Gastroesophageal sphincter (tissue), 4 donors: ENCODE results near the gene IRF1. TPM values are rescaled to one million over a fixed set of nuclear protein-coding genes. Genes with fewer than 3 reads are reported as not detected.
A peak's percentile ranks its signal among the peaks of the same experiment; 100 is the strongest.

Experiments used
- ATAC-seq: fragments of 150-250 bp; one replicate; pipeline ENCODE4 v1.9.1; 2016; ENCODE audit warnings: mild to moderate bottlenecking, moderate library complexity
- H3K27ac ChIP-seq, 4 donors: fragments of 200-600 bp; sonication (generic) in 3 of 4; 1 replicate in 3 of 4; 2 replicates in 1 of 4; pipeline ENCODE4 v1.5.1; 2016 to 2019
- H3K27me3 ChIP-seq: fragments of 200-600 bp; sonication (generic); one replicate; pipeline ENCODE4 v1.5.1; 2019
- H3K36me3 ChIP-seq, 2 donors: fragments of 200-600 bp; sonication (generic); one replicate each; pipeline ENCODE4 v1.5.1; 2019; ENCODE audit warnings: control low read depth in 1 of 2
- H3K4me1 ChIP-seq, 3 donors: fragments of 200-600 bp; sonication (generic); 1 replicate in 2 of 3; 2 replicates in 1 of 3; pipeline ENCODE4 v1.5.1; 2016 to 2019; ENCODE audit warnings: control low read depth in 2 of 3
- H3K4me3 ChIP-seq, 2 donors: fragments of 200-600 bp; sonication (generic); one replicate each; pipeline ENCODE4 v1.5.1; 2019; ENCODE audit warnings: mild to moderate bottlenecking in 1 of 2, moderate library complexity in 1 of 2
- H3K9me3 ChIP-seq, 3 donors: fragments of 200-600 bp; sonication (generic); one replicate each; pipeline ENCODE4 v1.5.1; 2017 to 2019; ENCODE audit warnings: control low read depth in 2 of 3
- EP300 ChIP-seq: sonication (generic); formaldehyde crosslinking; IDR thresholded peaks from one replicate; pipeline ENCODE4 v1.6.1; 2017; ENCODE audit warnings: antibody characterized with exemption, mild to moderate bottlenecking
- POLR2A ChIP-seq, 2 donors: fragments of 450-650 bp; IDR thresholded peaks; one replicate each; pipeline ENCODE4 v1.6.1; 2017; ENCODE audit warnings: antibody characterized with exemption in 2 of 2, mild to moderate bottlenecking in 2 of 2, moderate library complexity in 1 of 2
- POLR2AphosphoS5 ChIP-seq: sonication (generic); formaldehyde crosslinking; IDR thresholded peaks from one replicate; pipeline ENCODE4 v1.6.1; 2017; ENCODE audit warnings: antibody characterized with exemption
- WGBS, 2 donors: methylation state at CpG; one replicate each; pipeline ENCODE4 v1.1.5; 2018; ENCODE audit warnings: low coverage in 1 of 2; 5-methylcytosine and 5-hydroxymethylcytosine counted together
- total RNA-seq, 4 donors: library from RNA; depleted of rRNA; stranded (reverse); fragments of >200 nt; gene quantifications; one replicate each; pipeline ENCODE4 v1.1.0, GENCODE V29; 2016
- TF ChIP-seq, protein P1 (sequence below), 4 experiments: fragments of 200-600 bp in 2 of 4; fragments of 450-650 bp in 2 of 4; sonication (generic) in 1 of 4; IDR thresholded peaks; one replicate each; pipeline ENCODE4 v1.5.1; 2017 to 2019; ENCODE audit warnings: antibody characterized with exemption in 4 of 4, mild to moderate bottlenecking in 2 of 4, moderate library complexity in 2 of 4

IRF1 gene
- total RNA-seq, 4 donors from 2014 or later = 10.9 to 74.3 (median 19.4) TPM

GRCh38 chr5:132480893-132481595 is 9.5 kb downstream of the IRF1 start:
- WGBS, 2 donors = 60 to 75% methylated on average over 1 to 3 of the region's 4 CpGs
- Histone ChIP-seq H3K4me1 (peaks cover 0 to 65% (median 6%) of the 10 kb centered on the region in 3 donors), H3K27me3 (no peaks in the 10 kb centered on the region), H3K9me3 (no peaks in the 10 kb centered on the region), H3K27ac (peak overlapping the region in 1 of 4 donors; percentile 31), H3K36me3 (peaks cover 0 to 51% of the 10 kb centered on the region in 2 donors), H3K4me3 (no peak overlapping the region)
- peak; percentile 7 for TF ChIP-seq POLR2AphosphoS5
- TF ChIP-seq EP300 = no peak
- TF ChIP-seq, protein P1, sequence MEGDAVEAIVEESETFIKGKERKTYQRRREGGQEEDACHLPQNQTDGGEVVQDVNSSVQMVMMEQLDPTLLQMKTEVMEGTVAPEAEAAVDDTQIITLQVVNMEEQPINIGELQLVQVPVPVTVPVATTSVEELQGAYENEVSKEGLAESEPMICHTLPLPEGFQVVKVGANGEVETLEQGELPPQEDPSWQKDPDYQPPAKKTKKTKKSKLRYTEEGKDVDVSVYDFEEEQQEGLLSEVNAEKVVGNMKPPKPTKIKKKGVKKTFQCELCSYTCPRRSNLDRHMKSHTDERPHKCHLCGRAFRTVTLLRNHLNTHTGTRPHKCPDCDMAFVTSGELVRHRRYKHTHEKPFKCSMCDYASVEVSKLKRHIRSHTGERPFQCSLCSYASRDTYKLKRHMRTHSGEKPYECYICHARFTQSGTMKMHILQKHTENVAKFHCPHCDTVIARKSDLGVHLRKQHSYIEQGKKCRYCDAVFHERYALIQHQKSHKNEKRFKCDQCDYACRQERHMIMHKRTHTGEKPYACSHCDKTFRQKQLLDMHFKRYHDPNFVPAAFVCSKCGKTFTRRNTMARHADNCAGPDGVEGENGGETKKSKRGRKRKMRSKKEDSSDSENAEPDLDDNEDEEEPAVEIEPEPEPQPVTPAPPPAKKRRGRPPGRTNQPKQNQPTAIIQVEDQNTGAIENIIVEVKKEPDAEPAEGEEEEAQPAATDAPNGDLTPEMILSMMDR (IDR thresholded peaks at IDR 0.05) = no peak
- ATAC-seq = no peak

- ATAC-seq = no peak
- H3K27ac ChIP-seq = peak overlapping the region in 1 of 4 donors; percentile 31
- H3K27me3 ChIP-seq = no peaks in the 10 kb centered on the region
- H3K4me1 ChIP-seq = peaks cover 0 to 65% (median 8%) of the 10 kb centered on the region in 3 donors
- TF ChIP-seq, protein P1 (IDR thresholded peaks at IDR 0.05) = no peak
- no peak for TF ChIP-seq POLR2AphosphoS5
- no peak for TF ChIP-seq EP300
- no peak for TF ChIP-seq POLR2A (IDR thresholded peaks at IDR 0.05)
- H3K36me3 ChIP-seq = peaks cover 0 to 46% of the 10 kb centered on the region in 2 donors
- H3K4me3 ChIP-seq = no peak overlapping the region
- H3K9me3 ChIP-seq = no peaks in the 10 kb centered on the region
- WGBS, 2 donors = 100% methylated on average over 1 of the region's 5 CpGs; no CpG with 5 or more reads in 1 of the 2 donors
These were observed 10.1 kb downstream of the IRF1 start for GRCh38 chr5:132480546-132480892.

DNA sequence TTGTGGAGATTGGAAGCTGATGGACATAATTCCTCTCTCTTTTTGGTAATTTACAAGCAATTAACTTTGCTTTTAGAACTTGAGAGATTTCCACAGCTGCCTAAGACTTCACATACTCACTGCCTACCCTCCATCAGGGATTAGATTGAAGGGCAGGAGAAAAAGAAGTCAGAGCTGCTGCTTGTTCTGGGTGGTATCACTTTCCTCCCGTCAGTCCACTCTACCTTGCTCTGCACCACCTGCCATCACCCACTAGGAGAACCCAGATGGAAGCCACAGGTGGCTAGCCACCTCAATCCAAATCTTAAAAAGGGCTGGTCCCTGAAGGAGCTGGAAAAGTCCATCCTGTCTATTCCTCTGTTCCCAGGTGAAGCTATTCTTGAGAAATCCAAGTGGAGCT is 10.5 kb downstream of the IRF1 start:
- no peak for ATAC-seq
- no peak overlapping the region for H3K27ac ChIP-seq
- no peak for TF ChIP-seq POLR2AphosphoS5
- TF ChIP-seq, protein P1 (IDR thresholded peaks at IDR 0.05) = peak in 1 of 4 experiments; percentile 30
- H3K4me3 ChIP-seq = no peak overlapping the region
- H3K4me1 ChIP-seq = peaks cover 0 to 65% (median 13%) of the 10 kb centered on the region in 3 donors
- peaks cover 0 to 41% of the 10 kb centered on the region in 2 donors for H3K36me3 ChIP-seq
- H3K9me3 ChIP-seq = no peaks in the 10 kb centered on the region
- WGBS, 2 donors = 100% methylated on average over 1 of the region's 1 CpG; no CpG with 5 or more reads in 1 of the 2 donors
- no peaks in the 10 kb centered on the region for H3K27me3 ChIP-seq

GRCh38 chr5:132479111-132479951 is 11.2 kb downstream of the IRF1 start:
- Histone ChIP-seq H3K4me3 (no peak overlapping the region), H3K27me3 (no peaks in the 10 kb centered on the region), H3K36me3 (peaks cover 0 to 34% of the 10 kb centered on the region in 2 donors), H3K27ac (peak overlapping the region in 3 of 4 donors; percentile 2 to 50 (median 32)), H3K9me3 (no peaks in the 10 kb centered on the region), H3K4me1 (peaks cover 0 to 65% (median 15%) of the 10 kb centered on the region in 3 donors)
- ATAC-seq = no peak
- TF ChIP-seq POLR2AphosphoS5 (no peak), POLR2A (IDR thresholded peaks at IDR 0.05) (no peak), EP300 (no peak)
- TF ChIP-seq, protein P1 (IDR thresholded peaks at IDR 0.05) = no peak
- 76 to 83% methylated on average over 2 to 3 of the region's 3 CpGs for whole genome bisulfite sequencing, 2 donors
